GM21367 (cell line): ENCODE data around the gene TSFM.

Experiments used
- ATAC-seq: cut with Tn5 transposase; IDR thresholded peaks from one replicate; pipeline ENCODE4 v1.9.1; 2021; ENCODE audit not compliant: unreplicated experiment

The TSFM gene

DNA sequence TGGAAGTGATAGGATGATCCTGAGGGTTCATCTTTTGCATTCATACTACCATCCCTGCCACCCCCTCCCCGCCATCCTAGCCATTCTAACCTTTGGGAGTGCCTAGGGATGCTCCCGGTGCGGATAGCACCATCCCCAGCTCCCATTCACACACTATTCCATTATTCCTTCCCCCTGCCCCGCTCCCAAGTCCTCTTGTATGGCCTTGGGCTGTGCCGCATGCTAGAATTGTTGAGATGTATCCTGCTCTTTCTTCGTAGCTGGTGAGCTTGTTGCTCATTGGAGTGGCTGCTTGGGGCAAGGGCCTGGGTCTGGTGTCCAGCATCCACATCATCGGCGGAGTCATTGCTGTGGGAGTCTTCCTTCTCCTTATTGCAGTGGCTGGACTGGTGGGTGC, 37.1 kb upstream of the TSFM start:
- no peak for ATAC-seq

DNA sequence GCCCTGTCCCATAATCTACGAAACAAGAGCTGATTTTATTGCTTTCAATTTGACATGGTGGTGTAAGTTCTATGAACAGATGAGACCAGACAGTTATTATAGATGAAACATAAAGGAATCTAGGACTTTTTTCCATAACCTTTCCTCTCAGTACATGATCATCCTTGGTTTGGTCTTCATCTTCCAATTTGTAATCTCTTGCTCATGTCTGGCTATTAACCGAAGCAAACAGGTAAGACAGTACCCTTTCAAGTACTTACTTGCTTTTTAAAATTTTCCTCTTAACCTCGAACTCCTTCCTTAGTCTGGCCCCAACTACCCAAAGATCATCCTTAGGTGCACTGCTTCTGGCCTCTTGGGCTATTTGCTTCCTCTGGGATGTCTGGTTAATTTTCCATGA, 36.6 kb upstream of the TSFM start:
- no peak for ATAC-seq

DNA sequence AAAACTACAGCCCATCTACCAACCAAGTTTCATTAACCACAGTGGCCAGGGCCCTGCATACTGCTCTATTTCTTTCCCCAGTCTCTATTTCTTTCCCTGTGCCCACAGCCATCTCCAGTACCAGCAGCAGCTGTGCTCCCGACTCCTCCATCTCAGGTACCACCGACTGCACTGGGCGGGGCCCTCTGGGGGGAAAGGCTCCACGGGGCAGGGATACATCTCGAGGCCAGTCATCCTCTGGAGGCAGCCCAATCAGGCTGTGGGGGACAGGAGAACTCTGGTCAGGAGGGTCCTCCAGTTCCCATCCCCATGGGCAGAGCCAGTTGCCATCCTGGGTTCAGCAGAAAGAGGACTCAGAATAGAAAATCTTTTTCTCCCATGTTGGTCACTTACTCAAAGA, 33.5 kb upstream of the TSFM start:
- ATAC-seq = no peak

DNA sequence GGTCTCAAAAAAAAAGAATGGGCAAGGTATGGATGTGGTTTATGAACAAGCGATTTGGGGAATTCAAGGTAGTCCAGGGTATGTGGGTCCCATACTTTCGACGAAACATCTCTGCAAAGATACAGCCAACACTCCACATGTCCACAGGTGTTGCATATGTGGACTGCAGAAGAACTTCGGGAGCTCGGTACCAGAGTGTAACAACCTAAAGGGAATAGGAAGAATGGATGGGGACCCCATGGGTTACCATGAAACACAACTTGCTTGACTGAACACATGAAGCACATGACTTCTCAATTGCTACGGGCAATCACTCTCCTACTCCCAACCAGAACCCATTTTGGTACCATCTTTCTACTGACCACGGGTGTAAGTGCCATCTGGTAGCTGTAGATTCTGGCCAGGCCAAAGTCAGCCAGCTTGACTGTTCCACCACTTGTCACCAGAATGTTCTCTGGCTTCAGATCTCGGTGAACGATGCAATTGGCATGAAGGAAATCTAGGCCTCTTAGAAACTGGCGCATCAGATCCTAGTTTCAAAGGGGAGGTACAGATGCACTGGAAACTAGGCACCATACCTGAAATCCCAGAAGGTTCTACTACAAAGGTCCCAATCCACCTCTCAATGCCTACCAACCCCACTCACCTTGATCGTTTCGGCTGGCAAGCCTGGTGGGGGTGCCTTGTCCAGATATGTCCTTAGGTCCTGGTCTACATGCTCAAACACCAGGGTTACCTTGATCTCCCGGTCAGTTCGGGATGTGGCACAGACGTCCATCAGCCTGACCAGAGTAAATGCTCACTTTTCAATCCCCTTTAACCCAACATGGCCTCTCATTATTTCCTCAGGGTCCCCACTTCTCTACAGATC, 31.8 kb upstream of the TSFM start:
- ATAC-seq = no peak

DNA sequence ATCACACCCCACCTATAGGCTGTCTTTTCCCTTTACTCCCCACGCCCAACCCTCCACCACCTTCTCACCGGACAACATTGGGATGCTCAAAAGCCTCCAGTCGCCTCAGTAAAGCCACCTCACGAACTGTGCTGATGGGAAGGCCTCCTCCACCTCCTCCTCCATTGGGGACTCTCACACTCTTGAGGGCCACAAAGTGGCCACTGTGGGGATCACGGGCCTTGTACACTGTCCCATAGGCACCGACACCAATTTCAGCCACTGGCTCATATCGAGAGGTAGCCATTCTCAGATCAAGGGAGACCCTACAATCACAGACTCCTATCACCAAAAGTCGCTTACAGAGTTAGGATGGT, 31.2 kb upstream of the TSFM start:
- ATAC-seq = no peak

DNA sequence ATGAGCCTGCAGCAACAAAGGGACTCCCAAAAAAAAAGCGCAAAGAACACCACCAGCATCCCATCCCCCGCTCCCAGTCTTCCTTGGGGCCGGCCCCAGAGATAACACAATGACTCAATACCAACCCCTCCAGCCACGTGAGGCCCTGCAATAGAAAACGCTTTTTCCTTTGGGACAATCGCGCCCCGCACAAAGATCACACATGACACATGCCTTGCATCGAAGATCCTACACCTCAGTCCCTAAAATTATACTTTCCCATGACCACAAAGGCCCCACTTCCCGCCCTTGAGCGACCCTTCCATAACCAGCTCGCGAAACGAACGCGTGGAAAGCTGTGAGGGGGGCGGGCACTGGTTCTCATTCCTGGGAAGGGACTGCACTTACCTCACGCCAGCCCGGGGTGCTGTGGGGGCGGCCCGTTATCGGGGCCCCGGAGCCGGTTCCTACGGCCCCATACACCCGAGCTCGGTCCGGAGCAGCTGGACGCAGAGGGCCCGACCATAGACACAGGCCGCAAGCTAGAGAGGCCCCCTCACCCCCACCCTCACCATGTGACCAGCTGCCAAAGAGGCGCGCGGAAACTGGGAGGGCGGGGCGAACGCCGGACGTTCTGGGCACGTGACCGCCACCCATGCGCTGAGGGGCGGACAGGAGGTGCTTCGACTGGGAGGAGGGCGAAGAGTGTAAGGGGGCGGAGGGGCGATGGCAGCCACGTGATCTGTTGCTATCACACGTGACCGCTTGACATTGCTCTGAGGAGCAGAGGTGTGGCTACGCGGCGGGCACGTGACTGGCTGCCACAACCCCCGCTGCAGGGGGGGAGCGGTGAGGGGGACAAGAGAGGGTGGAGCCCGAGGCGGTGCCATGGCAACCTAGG, 30.6 kb upstream of the TSFM start, which contains the start of gene CDK4:
TSS of gene CDK4 (minus strand) at position 523 of the 880 bp plus-strand sequence. CDS start 593 bp downstream, outside the sequence.
- peak; percentile 57 for ATAC-seq

DNA sequence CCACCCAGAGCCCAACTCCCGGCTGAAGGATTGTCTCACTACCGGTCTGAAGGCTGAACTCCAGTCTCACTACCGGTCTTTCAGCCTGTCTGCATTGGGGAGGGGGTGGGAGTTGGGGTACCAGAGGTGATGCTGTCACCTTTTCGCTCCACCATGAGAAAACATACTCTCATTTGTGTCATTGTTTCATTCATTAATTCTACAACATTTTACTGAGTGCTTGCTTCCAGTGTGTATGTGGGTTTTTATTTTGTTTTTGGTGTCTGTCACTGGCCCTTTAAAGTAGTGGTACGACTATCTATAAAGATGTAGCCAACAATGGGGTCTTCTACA, 30.0 kb upstream of the TSFM start:
- no peak for ATAC-seq

DNA sequence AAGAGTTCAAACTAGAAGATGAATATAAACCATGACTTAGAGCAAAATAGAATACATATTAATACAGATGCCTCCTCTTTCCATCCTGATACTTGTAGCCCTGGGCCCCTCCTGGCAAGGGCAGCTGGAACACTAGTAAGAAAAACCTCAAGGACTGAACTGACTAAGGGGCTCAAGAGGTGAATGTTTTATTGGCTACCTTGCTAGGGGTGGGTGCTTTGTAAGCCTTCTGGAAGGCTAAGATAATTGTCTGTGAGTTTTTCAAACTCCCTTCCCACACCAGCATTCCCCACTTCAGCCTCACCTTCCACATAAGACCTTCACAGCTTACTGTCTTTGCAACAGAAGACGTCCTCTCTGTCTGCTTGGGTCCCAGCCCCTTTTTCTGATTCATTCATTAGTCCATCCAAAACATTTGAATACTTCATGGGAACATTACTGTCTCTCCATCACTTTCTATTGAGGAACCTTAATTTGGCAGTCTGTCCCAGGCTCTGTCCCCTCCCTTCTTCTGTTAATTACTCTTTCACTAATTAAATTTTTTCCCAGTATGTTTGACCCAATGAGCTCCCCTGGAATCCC, 28.7 kb upstream of the TSFM start:
- no peak for ATAC-seq

DNA sequence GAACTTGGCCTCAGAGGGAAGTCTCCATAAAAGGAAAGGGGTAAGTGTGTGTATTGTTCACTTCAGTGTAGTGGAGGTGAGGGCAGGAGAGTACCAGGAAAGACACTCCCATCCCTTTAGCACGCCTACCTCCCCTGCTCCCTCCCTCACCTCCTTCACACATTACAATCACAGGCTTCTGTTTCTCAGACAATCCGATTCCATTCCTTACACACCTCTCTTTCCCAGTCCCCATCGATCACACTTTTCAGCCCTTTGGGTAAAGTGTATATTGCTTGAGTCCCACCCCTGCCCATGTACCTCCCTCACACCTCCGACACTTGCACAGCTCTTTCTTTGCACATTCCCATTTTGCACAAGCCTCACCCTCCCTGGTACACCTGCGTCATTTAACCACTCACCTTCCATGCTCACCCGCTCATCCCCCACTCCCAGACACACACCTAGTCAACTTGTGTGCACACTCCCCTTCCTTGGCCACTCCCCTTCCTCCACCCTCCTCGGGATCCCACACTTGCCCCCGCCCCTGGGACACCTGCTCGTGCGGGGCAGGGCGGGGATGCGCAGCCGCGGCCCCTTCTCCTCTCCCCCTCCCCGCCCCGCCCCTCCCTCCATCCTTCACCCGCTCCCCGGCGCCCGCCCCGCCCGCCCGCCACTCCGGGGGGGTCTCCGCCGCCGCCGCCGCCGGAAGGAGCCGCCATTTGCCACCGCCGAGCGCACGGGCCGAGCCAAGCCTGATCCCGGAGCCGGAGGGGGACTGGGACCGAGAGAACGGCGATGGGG, 28.0 kb upstream of the TSFM start, which contains the start of gene MARCHF9:
TSS of gene MARCHF9 (plus strand) at position 693 of the 783 bp plus-strand sequence. CDS start 426 bp downstream, outside the sequence.
- peak; percentile 29 for ATAC-seq

DNA sequence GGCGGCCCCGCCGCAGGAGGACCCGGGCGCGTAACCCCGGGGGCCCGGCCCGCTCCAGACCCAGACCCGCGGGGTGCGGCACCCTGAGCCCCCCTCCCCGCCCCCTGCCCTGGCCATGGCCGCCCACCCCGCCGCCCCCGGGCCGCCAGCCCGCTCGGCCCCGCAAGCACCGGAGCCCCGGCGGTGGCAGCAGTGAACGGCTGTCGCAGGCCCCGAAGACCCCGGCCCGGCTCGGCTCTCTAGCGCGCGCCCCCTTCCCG, 27.5 kb upstream of the TSFM start:
- ATAC-seq = no peak

DNA sequence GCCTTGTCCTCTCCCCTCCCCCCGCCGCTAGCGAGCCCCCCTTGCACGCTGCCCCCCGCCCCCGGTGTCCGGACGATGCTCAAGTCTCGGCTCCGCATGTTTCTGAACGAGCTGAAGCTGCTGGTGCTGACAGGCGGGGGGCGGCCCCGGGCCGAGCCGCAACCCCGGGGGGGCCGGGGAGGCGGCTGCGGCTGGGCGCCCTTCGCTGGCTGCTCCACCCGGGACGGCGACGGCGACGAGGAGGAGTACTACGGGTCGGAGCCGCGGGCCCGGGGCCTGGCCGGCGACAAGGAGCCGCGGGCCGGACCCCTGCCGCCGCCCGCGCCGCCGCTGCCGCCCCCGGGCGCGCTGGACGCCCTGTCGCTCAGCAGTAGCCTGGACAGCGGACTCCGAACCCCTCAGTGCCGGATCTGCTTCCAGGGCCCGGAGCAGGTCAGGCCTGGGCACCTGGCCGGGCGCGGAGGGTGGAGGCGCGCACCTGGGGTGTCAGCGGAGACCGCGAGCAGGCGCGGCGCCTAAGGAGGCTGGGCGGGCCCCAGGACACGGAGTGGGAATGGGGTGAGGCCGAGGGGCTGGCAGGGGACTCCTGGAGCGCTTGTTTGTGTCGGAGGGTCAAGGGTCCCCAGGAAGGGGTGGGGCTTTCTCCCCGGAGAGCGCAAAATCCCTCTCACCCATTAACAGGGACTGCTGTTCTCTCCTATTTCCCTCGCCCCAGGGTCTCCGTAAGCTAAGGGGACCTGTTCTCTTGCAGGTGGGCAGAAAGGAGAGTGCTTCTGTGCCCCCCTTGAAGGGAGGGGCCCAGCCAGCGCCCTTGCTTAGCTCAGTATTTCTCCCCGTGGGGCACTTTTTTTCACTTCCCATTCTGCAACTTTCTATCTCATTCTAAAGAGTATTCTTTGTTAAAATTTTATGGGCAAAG, 26.9 kb upstream of the TSFM start:
- ATAC-seq = no peak

DNA sequence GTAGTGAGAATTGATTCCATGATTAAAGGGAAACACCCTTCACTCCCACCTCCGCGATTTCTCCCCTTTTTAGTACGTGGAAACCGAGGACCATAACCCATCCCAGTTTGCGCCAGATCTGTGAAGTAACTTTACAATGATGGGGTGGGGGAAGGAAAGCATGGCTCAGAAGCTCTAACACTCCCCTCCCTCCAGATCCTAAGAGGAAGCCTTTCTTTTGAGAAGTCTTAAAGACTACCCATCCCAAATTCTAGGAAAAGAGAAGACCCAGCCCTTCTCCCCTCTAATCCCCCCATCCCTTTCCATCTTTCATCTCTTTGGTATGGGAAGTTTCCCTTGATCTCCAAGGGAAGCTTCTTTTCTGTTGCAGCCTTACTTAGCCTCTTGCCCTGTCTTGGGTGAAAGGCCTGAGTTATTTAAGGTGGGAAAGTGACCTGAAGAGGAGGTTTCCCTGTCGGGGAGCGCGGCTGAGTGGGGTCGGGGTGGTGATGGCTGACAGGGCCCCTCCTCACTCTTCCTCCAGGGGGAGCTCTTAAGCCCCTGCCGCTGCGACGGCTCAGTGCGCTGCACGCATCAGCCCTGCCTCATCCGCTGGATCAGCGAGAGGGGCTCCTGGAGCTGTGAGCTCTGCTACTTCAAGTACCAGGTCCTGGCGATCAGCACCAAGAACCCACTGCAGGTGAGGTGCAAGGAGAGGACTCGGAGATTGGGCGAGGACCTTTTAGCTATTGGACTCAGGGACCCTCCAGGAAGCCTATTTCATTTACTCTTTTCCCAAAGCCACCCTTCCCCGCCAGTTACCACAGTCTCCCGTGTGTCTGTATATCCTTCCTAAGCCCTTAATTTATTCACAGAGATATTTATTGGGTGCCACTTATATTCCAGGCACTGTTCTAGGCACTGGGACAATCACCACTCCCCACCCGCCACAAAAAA, 25.9 kb upstream of the TSFM start:
- no peak for ATAC-seq

DNA sequence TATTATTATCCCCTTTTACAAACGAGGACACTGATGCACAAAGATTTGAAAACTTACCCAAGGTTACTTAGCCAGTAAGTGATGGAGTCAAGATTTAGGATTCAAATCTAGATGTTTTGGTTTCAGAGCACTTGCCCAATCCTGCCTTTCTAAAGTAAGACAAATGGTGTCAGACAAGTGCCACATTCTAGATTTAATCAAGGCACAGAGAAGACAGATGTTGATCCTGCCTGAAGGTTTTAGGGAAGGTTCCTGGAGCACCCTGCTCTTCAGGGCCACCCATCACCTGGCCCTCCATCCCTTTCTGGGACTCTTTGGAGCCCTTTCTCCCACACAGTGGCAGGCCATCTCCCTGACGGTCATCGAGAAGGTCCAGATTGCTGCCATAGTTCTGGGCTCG, 24.8 kb upstream of the TSFM start:
- ATAC-seq = no peak

DNA sequence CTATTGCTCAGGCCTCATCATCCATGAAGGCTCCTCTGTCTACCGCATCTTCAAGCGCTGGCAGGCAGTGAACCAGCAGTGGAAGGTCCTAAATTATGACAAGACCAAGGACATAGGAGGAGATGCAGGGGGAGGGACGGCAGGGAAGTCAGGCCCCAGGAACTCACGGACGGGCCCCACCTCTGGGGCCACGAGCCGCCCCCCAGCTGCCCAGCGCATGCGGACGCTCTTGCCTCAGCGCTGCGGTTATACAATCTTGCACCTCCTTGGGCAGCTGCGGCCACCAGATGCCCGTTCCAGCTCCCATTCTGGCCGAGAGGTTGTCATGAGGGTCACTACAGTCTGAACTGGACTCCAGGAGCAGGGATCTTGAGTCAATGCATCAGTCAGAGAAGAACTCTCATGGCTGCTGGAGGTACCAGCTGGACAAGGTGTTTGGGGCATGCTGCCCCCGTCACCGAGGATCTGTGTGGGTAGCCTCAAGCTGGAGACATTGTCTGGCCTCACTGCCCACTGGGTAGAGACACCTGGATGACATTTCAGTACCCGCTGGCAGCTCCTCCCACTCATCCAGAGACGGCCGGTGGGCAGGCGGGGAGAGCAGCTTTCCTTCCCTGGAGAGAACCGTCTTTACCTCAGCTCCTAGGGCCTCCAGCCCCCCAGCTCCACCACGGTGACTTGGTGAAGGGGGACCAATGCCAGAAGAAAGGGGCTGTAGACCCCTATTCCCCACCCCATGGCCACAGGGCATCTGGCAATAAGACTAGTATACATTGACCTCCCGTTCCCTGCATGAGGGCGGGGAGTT, 23.8 kb upstream of the TSFM start:
- no peak for ATAC-seq

DNA sequence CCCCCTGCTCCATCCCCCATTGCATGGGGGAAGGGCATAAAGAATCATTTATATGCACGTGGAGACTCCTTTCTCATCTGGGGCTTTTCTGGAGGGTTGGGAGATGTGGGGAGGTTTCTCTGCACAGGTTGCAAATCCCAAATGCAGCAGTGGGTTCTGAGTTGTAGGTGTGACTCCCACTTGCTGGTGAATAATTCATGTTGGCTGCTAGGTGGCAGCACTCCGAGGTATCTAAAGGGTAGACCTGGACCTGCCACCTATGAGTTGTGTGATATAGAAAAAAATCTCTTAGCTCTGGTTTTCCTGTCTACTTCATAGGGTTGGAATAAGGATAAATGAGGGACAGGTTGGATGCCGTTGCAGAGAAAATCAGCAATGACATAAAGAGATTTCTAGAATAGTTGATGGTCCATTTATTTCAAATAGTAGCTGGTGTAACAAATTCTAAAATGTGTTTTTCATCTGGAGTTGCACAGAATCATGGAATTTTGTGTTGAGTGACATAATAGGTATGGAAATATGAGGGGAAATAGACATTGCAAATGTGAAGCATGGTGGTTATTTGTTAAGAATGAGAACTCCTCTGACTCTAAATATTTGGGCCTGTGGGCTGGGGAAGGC, 23.1 kb upstream of the TSFM start:
- ATAC-seq = no peak

DNA sequence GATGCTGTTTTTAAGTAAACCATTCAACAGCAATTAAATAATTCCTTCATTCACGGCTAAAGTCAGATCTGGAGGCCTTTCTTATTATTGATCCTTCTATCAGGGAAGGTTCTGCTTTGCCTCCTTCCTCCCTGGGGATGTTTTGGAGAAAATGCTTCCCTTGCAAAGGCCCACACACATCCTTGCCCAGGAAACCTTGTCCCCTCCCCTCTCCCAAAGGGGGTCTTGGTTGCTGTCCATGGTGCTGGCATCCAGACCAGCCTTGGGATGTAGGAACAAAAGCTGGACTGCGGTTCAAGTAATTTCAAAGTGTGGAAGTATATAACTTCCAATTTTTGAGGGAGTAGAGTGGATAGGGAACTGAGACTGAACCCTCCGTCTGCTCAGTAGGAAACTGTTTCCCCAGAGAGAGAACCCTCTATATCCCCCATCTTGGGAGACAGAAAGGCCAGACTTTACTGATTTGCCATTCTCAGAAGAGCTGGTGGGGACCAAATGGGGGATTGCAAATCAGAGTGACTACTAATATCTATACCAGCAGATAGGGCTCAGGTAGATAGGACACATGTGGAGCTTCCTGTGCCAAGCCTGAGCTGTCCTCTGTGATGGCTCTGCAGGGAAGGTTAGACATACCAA, 22.1 kb upstream of the TSFM start:
- no peak for ATAC-seq

DNA sequence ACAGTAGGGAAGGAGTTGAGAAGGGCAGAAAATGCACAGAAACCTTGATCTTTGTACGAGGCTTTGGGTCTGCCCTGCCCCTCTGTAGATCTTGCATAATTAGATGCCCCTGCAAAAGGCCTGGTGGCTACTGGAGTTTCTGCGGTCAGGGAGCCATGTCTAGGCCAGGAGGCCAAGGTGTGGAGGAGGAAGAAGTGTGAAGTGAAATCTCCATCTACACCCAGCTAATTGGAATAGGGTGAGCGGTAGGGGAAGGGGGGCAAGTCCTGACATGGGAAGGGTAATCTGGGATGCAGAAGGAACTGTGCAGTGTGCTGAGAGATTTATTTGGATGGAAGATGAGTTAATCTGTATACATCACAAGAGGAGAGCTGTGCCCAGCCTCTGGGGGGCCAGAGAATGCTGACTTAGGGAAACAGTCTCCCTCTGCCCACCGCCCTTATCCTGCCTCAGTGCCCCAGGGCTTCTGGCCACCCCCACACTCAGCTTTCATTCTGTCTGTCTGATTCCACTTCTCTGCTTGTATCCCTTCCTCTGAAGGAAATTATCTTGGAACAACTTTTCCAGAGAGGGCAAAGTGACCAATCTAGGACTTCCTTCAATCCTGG, 21.1 kb upstream of the TSFM start:
- no peak for ATAC-seq
